Measurements from ENCODE around the gene DPP6. TPM values are rescaled to one million over a fixed set of nuclear protein-coding genes. Genes with fewer than 3 reads are reported as not detected.

DPP6 gene
- total RNA-seq, 2 donors from 2014 or later = 0.99 to 1.8 TPM

DNA sequence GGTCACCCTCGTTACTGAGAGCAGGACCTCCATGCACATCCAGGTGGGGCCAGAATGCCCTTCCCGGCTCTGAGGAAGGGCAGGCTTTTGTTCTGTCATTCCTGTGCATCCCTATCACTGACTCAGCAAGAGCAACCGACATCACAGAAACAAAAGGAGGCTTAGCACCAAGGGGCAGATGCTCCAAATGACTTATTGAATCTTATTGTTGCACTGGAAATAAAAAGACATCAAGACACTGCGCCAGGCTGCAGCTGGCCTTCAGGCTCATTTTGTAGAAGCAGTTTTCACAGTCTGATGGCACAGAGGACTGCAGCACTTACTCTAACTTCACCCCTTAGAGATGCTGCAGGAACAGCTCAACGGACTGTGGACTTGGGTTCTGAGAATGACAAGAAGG, 824.3 kb downstream of the DPP6 start:
- 68 to 69% methylated on average over 5 of the region's 5 CpGs for WGBS, 2 donors
- TF ChIP-seq POLR2A (IDR thresholded peaks at IDR 0.05) = no peak
- TF ChIP-seq, protein P1, sequence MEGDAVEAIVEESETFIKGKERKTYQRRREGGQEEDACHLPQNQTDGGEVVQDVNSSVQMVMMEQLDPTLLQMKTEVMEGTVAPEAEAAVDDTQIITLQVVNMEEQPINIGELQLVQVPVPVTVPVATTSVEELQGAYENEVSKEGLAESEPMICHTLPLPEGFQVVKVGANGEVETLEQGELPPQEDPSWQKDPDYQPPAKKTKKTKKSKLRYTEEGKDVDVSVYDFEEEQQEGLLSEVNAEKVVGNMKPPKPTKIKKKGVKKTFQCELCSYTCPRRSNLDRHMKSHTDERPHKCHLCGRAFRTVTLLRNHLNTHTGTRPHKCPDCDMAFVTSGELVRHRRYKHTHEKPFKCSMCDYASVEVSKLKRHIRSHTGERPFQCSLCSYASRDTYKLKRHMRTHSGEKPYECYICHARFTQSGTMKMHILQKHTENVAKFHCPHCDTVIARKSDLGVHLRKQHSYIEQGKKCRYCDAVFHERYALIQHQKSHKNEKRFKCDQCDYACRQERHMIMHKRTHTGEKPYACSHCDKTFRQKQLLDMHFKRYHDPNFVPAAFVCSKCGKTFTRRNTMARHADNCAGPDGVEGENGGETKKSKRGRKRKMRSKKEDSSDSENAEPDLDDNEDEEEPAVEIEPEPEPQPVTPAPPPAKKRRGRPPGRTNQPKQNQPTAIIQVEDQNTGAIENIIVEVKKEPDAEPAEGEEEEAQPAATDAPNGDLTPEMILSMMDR (IDR thresholded peaks at IDR 0.05) = no peak
- Histone ChIP-seq H3K36me3 (replicated peaks in 1 of 2; ENCODE audit: insufficient read depth in 1 of 2, low read depth in 2 of 2) (no peaks in the 10 kb centered on the region), H3K27me3 (no peaks in the 10 kb centered on the region), H3K4me1 (no peaks in the 10 kb centered on the region), H3K9me3 (no peaks in the 10 kb centered on the region), H3K27ac (no peak overlapping the region), H3K4me3 (no peak overlapping the region)
- DNase-seq = no peak
- intact Hi-C loops (cut with DNase I) = no loop called here
- no peak for ATAC-seq

DNA sequence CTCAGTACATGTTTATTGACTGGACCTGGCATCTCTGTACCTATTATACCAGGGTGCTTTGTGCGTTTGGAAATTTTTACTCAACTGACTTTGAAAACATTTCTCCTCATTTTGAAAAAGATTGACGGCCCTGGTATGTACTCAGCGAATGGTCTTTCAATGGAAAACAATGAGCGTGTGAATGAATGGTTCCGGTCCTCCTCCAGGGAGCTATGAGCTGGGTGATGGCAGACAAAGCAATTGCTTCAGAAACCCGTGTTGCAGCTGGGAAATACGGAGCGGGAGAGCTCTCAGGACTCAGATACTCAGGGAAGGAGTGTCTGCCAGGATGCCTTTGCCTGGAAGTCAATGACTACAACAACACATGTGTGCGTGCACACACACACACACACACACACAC, 824.8 kb downstream of the DPP6 start:
- Histone ChIP-seq H3K27ac (no peak overlapping the region), H3K4me3 (no peak overlapping the region), H3K4me1 (no peaks in the 10 kb centered on the region), H3K27me3 (no peaks in the 10 kb centered on the region), H3K9me3 (no peaks in the 10 kb centered on the region), H3K36me3 (replicated peaks in 1 of 2; ENCODE audit: insufficient read depth in 1 of 2, low read depth in 2 of 2) (no peaks in the 10 kb centered on the region)
- DNase-seq = no peak
- intact Hi-C loops (cut with DNase I) = no loop called here
- no peak for ATAC-seq
- TF ChIP-seq, protein P1 (IDR thresholded peaks at IDR 0.05) = no peak
- TF ChIP-seq POLR2A (IDR thresholded peaks at IDR 0.05) = no peak
- WGBS, 2 donors = 73 to 83% methylated on average over 9 of the region's 9 CpGs

DNA sequence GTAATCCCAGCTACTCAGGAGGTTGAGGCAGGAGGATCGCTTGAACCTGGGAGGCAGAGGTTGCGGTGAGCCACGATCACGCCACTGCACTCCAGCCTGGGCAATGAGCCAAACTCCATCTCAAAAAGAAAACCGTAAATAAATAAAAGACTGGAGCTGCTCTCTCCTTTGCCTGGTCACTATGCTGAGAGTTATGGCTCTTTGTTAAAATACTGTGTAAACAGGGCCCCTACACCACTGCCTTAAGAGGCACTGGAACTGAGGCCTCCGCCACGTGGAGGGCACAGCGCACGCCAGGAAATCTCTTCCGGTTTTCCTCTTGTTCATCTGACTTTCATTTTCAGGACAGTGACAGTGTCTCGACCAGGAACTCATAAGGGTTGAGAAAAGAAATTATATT, 827.4 kb downstream of the DPP6 start:
- WGBS, 2 donors = 73 to 76% methylated on average over 11 of the region's 11 CpGs
- ATAC-seq = no peak

DNA sequence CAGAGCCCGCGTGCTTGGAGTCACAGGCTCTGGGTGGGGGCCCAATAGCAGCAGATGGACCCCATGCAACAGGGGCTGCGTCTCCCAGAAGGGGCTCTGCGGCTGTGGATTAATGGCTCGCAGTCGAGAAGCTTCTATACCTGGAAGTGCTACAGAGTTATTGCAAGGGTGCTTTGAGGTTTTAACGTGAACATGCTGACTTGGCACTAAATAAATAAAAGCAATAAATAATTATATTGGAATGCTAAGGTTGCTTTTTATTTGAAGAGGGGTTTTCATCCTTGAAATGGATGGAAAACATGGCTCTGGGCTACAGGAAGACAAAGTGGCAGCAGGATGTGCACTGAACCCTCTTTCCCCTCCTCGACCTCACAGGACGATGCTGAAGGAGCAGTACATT, 828.3 kb downstream of the DPP6 start:
- no peak for DNase-seq
- H3K4me3 ChIP-seq = no peak overlapping the region
- intact Hi-C loops (cut with DNase I) = no loop called here
- H3K27ac ChIP-seq = no peak overlapping the region
- TF ChIP-seq, protein P1 (IDR thresholded peaks at IDR 0.05) = no peak
- TF ChIP-seq POLR2A (IDR thresholded peaks at IDR 0.05) = no peak
- no peaks in the 10 kb centered on the region for H3K4me1 ChIP-seq
- no peaks in the 10 kb centered on the region for H3K9me3 ChIP-seq
- WGBS, 2 donors = 83 to 88% methylated on average over 9 of the region's 9 CpGs
- no peaks in the 10 kb centered on the region for H3K27me3 ChIP-seq
- ATAC-seq = no peak
- no peaks in the 10 kb centered on the region for H3K36me3 ChIP-seq (replicated peaks in 1 of 2; ENCODE audit: insufficient read depth in 1 of 2, low read depth in 2 of 2)

More for the DNA sequence above, 827.4 kb downstream of the DPP6 start:
- Histone ChIP-seq H3K4me3 (no peak overlapping the region), H3K27me3 (no peaks in the 10 kb centered on the region), H3K9me3 (no peaks in the 10 kb centered on the region), H3K4me1 (no peaks in the 10 kb centered on the region), H3K36me3 (replicated peaks in 1 of 2; ENCODE audit: insufficient read depth in 1 of 2, low read depth in 2 of 2) (no peaks in the 10 kb centered on the region), H3K27ac (no peak overlapping the region)
- intact Hi-C loops (cut with DNase I) = no loop called here
- no peak for DNase-seq
- TF ChIP-seq, protein P1 (IDR thresholded peaks at IDR 0.05) = no peak
- TF ChIP-seq POLR2A (IDR thresholded peaks at IDR 0.05) = no peak

DNA sequence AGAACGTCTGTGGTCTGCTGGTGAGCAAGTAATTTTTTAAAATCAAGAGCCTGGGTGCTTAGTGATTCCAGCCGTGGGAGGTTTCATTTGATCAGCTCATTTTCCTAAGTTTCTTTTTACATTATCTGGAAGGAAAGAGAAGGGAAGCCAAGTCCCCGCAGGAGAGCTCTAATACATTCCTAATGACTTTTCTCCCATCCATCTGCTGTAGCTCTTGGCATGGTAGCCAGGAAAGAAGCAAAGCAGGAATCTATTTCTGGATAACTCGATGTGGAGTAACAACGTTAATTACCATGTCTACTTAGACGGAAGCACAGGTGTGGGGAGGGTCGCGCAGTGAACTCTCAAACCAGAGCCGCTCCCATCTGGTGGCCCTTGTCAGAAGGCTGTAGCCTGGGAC, 828.8 kb downstream of the DPP6 start:
- Histone ChIP-seq H3K9me3 (no peaks in the 10 kb centered on the region), H3K36me3 (replicated peaks in 1 of 2; ENCODE audit: insufficient read depth in 1 of 2, low read depth in 2 of 2) (no peaks in the 10 kb centered on the region), H3K4me1 (no peaks in the 10 kb centered on the region), H3K27me3 (no peaks in the 10 kb centered on the region), H3K27ac (no peak overlapping the region), H3K4me3 (no peak overlapping the region)
- TF ChIP-seq, protein P1 (IDR thresholded peaks at IDR 0.05) = no peak
- no peak for TF ChIP-seq POLR2A (IDR thresholded peaks at IDR 0.05)
- no peak for DNase-seq
- 76 to 80% methylated on average over 9 of the region's 9 CpGs for WGBS, 2 donors
- intact Hi-C loops (cut with DNase I) = no loop called here
- no peak for ATAC-seq
